NCI-H1417 treated with DMSO at 0.1 percent for 48 hours (cell line): ENCODE measurements around the gene MAPK8IP1.

Experiments used
- DNase-seq: peaks from one replicate; lab custom pipeline; 2025; lab: John Stamatoyannopoulos, UW

Gene MAPK8IP1

DNA sequence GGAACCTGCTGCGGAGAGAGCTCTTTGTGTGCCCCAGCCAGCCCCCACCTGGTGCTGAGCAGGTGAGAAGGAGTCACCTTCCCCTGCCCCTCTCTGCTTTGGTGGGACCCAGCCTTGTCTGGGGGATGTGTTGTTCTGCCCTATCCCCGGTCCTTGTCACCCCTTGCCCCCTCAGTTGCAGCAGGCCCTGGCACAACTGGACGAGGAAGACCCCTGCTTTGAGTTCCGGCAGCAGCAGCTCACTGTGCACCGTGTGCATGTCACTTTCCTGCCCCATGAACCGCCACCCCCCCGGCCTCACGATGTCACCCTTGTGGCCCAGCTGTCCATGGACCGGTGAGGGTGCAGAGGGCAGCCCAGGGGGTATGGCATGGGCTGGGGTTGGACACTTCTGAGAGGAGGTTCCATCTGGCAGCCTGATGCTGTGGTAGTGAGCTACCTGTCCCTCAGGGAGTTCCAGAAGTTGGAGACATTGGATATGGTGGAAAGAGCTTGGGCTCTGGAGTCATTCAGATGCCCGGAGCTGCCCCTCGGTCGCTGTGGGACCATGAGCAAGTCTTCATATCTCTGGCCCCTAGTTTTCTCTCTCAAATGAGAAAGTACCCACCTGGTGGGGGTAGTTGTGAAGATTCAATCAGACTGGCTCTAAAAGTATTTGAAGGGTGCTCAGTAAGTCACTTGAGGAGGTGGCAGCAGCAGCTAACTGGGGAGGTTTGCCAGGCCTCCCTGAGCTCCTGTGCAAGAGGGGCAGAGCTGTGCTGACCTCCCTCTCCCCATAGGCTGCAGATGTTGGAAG, 41.3 kb downstream of the MAPK8IP1 start:
- no peak for DNase-seq

DNA sequence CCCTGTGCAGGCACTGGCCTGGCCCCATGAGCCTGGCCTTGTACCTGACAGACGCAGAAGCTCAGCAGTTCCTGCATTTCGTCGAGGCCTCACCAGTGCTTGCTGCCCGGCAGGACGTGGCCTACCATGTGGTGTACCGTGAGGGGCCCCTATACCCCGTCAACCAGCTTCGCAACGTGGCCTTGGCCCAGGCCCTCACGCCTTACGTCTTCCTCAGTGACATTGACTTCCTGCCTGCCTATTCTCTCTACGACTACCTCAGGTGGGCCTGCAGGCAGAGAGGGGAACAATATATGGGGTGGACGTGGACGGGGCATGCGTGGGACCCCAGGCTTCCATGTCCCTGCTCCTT, 41.9 kb downstream of the MAPK8IP1 start:
- DNase-seq, result no peak

DNA sequence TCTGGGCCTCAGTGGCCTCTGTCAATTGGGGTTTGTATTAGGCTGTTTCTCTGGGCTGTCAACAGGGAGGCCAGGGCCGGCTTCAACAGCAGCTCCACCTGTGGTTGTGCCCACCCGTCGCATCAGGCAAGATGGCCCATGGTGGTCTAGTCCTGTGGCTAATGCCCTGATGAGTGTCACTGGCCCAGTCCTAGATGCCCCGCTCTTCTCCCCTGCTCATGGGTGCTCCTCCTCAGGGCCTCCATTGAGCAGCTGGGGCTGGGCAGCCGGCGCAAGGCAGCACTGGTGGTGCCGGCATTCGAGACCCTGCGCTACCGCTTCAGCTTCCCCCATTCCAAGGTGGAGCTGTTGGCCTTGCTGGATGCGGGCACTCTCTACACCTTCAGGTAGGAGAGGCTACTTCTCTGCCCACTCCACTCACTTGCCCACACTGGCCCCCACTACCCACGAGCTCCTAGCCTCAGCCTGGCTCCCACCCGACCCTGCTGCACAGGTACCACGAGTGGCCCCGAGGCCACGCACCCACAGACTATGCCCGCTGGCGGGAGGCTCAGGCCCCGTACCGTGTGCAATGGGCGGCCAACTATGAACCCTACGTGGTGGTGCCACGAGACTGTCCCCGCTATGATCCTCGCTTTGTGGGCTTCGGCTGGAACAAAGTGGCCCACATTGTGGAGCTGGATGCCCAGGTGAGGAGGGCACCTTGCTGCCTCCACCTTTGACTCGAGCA, 42.4 kb downstream of the MAPK8IP1 start:
- DNase-seq, result no peak

DNA sequence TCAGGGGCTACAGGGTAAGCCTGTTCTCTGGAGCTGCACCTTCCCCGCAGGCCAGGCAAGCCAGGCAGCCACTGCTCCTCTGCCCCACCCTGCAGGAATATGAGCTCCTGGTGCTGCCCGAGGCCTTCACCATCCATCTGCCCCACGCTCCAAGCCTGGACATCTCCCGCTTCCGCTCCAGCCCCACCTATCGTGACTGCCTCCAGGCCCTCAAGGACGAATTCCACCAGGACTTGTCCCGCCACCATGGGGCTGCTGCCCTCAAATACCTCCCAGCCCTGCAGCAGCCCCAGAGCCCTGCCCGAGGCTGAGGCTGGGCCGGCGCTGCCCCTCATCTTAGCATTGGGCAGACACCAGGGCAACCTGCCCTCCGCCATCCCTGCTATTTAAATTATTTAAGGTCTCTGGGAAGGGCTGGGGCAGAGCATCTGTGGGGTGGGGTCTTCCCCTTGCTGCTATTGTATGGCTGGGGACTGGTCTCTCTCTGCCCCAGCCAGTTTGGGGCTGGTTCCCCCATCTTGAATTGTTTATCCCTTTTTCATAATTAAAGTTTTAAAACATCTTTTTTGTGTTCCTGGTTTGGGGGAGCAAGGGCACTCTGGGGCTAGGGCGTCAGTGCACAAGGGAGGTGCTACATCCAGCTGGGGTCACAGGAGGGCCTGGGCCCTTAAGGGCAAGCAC, 43.2 kb downstream of the MAPK8IP1 start:
- no peak for DNase-seq

DNA sequence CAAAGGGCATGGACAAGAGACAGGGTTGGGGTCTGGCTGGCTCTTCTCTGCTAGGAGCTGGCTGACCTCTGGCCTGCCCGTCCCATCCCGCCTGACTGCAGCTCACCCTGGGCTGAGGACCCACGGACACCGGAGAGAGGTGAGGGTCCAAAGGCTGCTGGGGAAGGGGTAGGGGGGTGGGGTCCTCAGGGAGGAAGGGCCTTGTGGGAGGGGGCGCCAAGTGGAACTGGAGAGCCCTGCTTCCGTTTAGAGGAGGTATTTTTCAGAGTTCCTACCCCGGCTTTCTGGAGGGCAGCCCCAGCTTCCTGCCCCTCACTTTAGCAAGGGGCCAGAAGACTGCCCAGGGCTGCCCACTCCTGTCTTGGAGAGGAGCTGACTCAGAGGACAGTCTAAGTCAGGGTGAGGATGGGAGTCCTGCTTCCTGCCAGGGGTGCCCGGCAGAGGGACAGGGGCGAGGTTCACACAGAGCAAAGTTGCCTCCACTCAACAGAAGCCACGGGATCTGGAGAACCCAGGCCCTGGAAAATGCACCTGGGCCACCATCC, 44.1 kb downstream of the MAPK8IP1 start:
- no peak for DNase-seq

DNA sequence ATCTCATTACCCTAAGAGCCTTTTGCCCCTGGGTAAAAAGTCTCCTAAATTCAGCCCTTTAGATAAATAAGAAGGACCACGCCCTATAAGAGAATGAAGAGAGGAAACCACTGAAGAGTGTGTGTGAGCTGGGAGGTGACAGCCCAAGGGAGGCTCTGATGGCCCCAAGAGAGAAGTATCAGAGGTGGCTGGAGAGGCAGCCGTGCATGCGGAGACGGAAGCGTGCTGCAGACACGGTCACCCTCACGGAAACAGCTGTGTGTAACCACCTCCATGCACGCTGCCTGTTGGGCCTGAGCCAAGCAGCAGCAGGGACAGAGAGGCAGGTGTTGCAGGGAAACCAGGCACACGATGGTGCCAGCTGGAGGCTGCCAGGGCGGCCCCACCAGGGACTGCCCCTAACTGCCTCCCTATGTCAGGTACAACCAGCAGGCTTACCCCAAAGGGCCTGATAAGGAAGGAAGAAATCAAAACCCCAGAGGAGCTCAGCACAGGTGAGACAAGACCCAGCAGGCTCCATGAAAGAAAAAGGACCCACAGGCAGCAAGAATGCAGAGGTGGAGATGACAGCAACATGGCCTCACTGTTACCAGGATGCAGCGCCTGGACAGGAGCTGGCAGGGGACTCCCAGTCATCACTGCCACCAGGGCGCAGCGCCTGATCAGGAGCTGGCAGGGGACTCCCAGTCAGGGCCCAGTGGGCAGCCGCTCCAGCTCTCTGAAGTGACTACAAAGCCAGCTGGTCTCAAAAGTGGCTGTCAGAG, 44.8 kb downstream of the MAPK8IP1 start:
- DNase-seq, result peak; percentile 31

DNA sequence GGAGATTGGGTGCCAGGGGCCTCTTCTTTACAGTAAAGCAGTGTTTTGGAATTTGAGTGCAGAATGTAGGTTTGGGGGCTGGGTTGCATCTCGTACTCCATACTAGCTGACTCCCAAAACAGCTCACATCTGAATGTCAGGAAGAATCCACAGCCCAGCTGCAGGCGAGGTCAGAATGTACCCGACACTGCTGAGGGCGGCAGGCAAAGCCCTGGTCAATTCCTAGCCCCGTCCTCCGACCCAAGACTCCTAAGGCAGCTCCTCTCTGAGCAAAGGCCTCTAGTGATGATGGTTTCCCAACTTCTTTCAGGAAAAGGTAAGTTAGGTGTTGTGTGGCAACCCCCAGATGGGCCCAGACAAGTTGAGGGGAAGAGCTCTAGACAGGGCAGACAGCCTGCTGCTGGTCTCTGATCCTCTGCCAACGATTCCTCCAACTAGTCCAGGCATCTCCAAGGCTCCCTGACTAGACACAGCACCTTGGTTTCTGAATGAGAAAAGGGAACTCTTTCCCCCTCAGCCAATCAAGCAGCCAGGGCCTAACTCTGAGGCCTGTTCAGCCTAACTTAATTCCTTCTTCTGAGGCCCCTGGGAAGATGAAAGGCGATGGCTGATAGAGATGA, 45.6 kb downstream of the MAPK8IP1 start:
- no peak for DNase-seq

DNA sequence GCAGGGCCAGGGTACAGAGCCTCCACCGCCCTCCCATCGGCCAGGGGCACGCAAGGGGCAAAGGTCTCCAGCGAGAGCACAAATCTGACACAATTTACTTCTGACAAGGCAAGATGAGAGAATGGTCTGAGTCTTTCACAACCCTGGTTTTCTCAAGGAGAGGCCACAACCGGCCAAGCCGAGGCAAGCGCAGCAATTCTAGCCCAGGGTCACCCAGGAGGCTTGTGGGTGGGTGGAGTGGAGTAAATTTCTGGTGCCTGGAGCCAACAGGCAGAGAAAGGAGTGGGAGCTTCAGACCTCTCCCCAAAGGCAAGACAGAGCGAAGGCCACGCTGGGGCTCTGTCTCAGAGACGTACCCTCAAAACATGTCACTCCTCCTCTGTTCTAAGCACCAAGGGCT, 46.3 kb downstream of the MAPK8IP1 start:
- no peak for DNase-seq

DNA sequence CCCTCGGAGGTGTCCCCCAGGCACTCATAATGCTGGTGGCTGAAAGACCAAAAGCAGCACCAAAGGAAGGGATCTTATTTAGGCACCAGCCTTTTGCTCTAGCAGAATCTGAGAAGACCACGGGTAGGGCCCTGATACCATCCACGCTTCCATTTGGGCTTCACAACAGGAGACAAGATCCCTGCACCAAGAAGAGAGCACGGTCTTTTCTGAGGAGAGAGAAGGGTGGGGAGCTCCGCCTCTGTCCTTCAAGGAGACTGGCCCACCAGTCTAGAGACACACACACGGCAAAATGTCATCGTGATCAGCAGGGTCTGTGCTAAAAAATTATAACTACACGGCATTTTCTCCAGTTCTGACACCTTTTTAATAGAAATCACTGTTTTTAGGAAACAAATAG, 46.8 kb downstream of the MAPK8IP1 start:
- no peak for DNase-seq

DNA sequence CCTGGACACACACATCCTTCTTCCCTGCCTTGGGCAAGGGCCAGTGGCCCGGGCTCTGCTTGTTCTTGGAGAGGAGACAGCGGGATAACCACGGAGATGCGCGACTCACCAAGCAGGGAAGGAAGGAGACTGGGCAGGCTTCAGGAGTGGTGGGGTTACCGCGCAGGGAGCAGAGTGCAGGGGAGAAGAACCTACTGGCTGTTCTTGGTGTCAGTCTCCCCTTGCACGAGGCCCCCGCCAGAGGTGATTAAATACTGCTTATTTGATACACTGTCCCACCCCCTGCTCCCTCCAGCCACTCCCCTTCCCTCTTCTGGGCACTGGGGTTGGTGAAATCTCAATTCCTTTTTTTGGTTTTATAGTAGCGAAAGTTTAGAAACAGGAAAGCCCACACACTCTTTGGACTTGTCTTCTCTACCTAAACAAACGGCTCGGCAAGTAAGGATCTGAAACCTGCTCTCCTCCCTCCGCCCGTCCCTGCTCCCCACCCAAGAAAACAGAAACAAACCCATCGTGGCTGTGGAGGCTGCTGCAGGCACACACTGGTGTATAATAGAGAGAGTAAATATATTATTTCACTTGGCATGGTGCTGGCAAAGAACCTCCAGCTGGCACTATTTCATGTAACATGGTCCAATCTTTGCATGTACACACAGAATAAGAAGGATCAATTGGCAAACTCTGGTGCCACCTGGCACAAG, 47.8 kb downstream of the MAPK8IP1 start:
- no peak for DNase-seq

DNA sequence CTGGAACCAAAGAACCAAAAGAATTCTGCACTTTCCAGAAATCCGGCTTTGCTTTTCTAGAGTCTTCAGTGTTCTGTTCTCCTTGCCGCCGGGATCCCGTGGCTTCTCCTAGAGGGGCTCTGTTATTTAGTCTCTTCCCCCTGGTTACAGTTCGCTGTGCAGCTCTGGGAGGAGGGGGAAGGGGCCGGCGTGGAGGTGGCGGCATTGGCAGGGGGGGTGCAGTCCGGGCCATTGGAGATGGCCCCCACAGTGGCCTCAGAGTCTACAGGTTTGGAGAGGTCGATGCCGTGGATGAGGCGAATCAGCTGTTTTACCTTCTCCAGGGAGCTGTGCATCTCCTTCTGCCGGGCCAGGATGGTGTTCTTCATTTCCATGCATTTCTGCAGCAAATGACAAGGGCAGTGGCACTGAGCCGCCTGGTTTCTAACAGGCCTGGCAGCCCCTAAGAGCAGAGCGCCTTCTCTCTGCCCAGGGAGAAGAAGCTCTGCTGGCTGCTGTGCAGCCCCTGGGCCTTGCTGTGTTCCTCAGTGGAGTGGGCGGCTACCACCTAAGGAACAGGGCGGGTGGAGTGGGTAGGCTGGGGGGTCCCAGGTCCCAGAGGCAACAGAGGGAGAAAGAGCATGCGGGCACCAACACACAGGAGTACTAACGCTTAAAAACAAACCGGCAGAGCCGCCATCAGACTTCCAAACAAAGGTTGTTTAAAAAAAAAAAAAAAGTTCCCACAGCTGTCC, 48.6 kb downstream of the MAPK8IP1 start:
- no peak for DNase-seq

DNA sequence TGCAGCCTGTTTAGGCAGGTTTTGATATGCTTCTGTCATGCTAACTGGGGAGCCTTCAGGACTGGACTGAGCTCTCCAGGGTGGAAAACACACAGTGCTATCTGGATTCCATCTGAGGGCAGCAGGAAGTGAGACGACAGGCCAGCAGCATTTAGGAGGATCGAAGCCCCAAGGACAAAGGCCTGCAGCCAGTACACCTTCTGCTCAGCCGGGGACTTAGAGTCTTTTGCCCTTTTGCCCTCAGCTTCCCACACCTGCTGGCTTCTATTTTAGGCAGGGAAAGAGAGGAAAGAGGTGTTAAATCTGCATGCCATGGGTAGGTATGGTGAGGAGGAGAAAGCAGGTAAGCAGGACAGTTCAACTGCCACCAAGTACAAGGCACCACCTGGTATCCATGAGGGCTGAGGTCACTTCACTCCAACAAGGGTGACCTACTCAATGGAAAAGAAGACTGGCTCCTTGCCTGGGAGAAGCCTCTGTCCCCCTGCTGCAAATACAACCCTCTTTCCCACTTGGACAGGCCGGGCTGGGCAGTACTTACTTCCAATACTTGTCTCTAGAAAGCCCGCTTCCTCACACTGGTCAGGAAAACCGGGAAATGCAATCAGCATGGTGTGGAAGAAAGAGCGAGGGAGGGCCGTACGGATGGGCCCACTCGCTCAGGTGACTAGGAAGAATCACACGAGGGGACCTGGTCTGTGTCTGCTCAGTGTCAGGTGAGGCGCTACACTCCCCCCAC, 49.3 kb downstream of the MAPK8IP1 start:
- DNase-seq, result no peak

DNA sequence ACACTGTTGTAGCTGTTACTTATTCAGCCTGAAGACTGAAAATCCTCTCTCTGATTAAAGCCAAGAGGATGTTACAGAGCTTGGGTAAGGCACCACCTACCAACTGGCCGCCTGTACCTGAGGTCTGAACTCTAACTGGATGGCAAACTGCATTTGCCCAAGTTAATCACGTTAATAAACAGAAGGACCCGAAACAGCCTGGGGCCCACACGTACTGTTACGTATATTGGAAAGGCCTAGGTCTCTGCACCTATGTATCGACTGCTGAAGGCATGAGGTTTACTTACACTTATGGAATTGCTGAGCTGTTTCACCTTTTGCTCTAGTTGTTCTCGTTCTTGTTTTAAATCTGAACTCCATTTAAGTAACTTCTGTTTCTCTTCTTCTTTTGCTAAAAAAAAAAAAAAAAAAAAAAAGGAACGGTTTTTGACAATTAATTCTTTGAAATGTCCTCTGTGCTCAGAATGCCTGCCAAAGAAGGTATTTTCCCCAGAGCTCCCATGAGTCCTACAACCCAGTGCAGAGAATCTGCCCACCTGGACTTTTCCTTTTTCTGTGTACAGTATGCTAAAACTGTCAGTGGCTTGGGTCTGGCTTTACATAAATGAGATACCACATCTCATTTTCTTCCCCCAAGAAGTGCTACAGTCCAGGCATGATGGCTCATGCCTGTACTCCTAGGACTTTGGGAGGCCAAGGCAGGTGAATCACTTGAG, 50.1 kb downstream of the MAPK8IP1 start:
- no peak for DNase-seq

DNA sequence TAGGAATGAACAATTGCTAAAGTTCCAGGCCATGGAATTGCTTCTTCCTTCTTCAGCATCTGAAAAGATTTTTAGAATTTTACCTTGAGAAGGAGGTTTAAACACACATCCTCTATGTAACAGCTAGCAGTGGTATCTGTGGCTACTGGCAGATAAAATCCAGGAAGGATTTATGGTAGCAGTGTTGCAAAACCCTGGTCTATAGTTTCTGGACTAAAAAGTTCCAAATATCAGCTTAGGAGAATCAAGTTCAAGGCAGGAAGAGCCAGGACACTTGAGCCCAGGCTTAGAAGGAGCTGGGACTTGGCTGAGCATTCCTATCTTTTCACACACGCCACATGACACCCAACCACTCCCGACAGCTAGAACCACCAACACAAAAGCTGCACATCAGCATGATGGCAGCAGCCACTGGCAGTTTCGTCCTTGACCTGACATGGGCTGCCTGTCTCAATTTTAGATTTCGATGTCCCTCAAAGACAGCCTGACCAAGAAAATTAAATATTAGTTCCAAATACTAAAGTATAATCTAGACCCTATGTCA, 51.1 kb downstream of the MAPK8IP1 start:
- DNase-seq, result no peak

DNA sequence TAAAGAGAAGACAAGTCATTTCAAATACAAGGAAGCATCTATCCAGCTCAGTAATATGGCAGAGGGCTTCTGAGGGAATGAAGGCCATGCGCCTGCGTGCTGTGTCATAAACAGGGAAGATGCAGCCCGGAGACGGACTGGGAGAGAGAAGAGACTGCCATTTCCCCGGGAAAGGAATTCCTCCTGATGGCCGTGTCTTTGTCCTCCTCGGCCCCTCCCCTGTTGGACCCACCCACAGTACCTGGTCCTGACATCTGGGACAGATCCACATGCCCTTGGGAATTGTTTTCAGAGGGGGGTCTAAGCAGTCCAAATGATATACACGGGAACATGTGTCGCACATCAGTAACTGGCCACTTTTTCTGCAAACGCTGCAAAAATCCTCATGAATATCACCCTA, 52.5 kb downstream of the MAPK8IP1 start:
- DNase-seq, result no peak

DNA sequence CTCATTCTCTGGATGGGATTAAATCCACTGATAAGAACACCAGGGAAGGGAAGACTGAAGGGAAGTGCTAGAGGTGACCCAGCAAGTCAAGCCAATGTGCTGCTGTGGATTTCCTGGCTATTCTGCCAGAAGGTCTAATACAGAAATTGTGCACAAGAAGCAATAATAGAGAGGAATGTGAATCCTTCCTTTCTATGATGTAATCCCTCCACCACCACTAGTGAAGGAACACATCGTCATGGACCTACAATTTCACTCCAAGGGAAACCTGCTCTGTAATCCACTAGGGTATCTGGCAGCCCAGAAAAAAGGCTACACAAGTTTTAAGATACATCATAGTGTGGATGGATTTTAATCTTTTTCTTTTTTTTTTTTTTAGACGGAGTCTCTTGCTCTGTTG, 54.4 kb downstream of the MAPK8IP1 start:
- no peak for DNase-seq

DNA sequence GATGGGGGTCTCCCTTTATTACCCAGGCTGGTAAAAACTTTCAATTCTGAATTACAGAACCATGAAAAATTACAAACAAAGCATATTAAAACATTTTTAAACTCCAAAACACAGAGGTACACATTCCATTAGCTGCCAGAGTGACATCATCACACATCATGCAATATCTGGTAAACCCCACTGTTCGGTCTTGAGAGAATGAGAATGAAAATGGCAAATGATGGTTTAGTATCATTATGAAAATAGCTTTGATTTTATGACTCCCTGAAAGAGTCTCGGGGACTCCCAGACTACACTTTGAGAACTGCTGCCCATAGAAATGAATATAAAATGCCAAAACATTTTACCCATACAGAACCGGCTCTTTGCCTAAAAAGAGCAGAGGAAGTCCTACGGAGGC, 55.8 kb downstream of the MAPK8IP1 start:
- DNase-seq, result no peak

DNA sequence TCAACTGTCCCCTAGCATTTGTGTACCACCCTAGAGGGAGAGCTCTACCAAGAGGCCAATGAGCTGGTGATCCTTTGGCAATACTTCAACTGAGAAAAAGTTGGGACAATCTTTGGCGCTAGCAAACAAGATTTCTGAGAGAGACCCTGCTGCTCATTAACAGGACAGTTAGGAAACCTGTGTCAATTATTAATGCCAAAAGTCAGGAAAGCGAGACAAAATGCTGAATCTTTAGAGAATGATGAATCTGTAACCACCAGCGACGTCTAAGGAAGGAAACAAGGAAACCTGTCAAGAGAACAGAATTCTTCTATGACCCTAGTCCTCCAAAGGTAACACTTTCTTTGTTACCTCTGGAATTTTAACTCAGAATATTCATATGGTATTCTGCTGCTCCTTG, 56.9 kb downstream of the MAPK8IP1 start:
- no peak for DNase-seq
